GM10248 (cell line): ENCODE measurements around the gene PDCD1LG2.
A peak's percentile ranks its signal among the peaks of the same experiment; 100 is the strongest.

ENCODE experiments used
- CTCF ChIA-PET: fragments of 300-600 bp; sonication (Branson Sonifier 250); formaldehyde crosslinking; extraction: SDS; loops from one replicate; lab custom pipeline; 2021; ENCODE audit warnings: antibody characterized with exemption; lab: Yijun Ruan, JAX
- POLR2A ChIA-PET: fragments of 350-650 bp; sonication (Branson Sonifier 250); formaldehyde crosslinking; extraction: SDS; loops from one replicate; lab custom pipeline; 2020; ENCODE audit warnings: antibody characterized with exemption; lab: Yijun Ruan, JAX
- DNase-seq: peaks from one replicate; pipeline ENCODE4 v3.0.0; 2012; ENCODE audit errors: extremely low spot score
- TF ChIP-seq, protein P1 (sequence below): IDR thresholded peaks from 2 replicates; pipeline ENCODE4 v1.5.1; 2012; ENCODE audit warnings: mild to moderate bottlenecking, low read depth; ENCODE audit errors: extremely low read depth, missing control alignments, control extremely low read depth

The PDCD1LG2 gene

DNA sequence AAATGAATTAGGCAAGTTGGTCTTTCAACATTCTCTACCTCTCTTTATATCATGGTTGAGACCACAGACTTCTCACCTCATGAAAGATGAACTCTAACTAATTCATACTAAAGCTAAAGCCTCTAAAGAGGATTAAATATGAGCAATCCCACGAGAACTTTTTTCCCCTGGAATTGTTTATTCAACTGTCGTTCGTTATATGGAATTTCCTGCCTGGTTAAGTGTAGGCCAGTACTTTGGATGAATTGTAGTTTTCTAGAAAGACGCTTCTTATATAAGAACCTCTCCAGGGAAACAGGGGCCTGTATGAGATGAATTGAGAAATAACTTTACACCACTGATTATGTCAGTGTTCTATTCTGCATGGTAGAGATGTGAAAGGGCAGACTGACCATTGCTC, 42.9 kb downstream of the PDCD1LG2 start:
- POLR2A ChIA-PET = no interaction called here
- TF ChIP-seq, protein P1, sequence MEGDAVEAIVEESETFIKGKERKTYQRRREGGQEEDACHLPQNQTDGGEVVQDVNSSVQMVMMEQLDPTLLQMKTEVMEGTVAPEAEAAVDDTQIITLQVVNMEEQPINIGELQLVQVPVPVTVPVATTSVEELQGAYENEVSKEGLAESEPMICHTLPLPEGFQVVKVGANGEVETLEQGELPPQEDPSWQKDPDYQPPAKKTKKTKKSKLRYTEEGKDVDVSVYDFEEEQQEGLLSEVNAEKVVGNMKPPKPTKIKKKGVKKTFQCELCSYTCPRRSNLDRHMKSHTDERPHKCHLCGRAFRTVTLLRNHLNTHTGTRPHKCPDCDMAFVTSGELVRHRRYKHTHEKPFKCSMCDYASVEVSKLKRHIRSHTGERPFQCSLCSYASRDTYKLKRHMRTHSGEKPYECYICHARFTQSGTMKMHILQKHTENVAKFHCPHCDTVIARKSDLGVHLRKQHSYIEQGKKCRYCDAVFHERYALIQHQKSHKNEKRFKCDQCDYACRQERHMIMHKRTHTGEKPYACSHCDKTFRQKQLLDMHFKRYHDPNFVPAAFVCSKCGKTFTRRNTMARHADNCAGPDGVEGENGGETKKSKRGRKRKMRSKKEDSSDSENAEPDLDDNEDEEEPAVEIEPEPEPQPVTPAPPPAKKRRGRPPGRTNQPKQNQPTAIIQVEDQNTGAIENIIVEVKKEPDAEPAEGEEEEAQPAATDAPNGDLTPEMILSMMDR = no peak
- no peak for DNase-seq
- CTCF ChIA-PET = interaction anchor here (1.2 to 2.4 kb wide), 5 partner anchors 12 to 37 kb away, joined by 3 to 6 read pairs (median 5); no protein-coding TSS in a partner anchor

DNA sequence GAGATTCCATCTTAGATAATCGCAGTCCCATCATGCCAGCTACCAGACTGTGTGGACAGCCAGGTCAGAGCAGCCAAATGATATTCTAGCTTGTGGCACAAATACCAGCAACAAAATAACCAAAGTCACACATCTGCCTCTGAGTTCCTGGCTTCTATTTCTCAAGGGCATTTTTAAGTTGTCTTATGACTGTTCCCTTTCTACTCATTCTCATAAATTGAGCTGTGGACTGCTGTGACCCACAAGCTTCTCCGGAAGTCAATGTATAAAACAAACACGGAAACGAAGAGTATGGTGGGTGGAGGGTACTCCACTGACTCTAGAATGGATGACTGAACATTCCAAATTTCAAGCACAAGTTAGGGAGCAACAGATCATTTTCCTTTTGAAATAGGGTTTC, 43.9 kb downstream of the PDCD1LG2 start:
- ChIA-PET CTCF (interaction anchor here (0.7 to 2.0 kb wide), 8 partner anchors 10 to 36 kb away, joined by 3 to 12 read pairs (median 4); no protein-coding TSS in a partner anchor), POLR2A (interaction anchor here (0.8 to 1.0 kb wide), 2 partner anchors 13 to 29 kb away, joined by 3 read pairs; no protein-coding TSS in a partner anchor)
- peak; percentile 33 for DNase-seq
- TF ChIP-seq, protein P1 = no peak

DNA sequence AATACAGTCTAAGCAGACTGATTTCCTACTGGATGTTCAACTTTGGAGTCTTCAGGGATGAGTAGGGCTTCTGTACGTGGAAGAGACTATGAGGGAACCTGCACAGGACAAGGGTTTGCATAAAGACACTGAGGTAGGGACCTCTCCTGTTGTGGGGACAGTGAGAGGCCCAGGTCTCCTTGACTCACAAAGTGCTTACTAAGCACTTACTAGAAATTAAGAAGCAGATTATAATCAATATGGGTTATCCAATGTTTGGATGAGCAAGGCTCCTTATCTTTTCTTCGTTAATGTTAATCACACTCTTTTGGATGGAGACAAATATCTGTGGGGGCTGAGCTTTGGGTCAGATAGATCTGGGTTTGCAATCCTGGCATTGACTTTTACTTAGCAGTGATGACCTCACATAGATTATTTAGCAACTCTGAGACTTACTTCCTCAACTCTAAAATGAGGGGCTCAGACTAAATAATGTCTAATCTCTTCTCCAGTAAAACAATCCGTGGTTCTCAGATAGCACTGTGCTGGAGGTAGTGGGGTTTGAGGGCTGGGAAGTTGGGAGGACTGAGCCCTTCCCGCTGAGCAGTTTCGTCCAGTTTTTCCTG, 45.9 kb downstream of the PDCD1LG2 start:
- POLR2A ChIA-PET = no interaction called here
- CTCF ChIA-PET = interaction anchor here (0.9 to 2.0 kb wide), 5 partner anchors 8 to 96 kb away, joined by 3 to 6 read pairs (median 4); partner anchors contain the start of gene PDCD1LG2
- TF ChIP-seq, protein P1 = no peak
- no peak for DNase-seq

DNA sequence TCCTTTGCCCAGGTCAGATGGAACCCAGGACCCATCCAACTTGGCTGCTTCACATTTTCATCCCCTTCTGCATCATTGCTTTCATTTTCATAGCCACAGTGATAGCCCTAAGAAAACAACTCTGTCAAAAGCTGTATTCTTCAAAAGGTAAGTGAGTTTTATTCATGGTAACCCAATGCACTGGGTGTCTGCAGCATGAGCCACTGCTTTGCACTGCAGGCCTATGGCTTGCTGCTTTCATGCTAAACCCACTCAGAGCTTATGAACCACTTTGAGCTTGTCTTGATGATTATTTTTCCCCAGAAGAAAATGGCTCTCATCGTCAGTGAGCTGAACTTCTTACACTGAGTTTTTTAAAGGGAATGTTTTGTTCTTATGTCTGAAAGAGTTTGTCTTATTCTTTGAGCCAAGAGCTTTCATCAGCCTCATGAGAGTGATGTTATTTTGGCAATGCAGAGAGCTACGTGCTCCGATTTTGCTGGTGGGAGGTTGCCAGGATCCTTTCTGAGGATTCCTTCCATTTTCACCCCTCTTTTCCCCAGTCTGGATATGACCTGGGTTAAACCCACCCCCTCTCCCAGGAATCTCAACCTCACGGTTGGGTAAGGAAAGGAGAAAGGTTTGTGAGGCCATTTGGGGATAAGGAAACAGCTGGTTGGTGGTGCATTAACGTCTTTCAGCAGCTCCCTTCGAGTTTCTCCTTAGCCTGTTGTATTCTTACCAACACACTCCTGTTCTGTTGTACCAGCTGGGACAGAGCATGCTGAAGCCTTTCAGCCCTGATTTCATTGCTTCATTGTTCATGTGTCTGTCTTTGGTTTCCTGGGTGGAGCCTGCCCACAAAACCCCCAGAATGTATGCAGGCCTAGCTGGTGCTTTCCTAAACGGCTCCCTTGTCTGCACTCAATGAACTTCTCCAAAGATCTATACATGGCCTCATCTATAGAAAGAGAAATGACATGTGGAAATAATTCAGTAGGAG, 47.6 kb downstream of the PDCD1LG2 start:
- peak; percentile 42 for DNase-seq
- TF ChIP-seq, protein P1 = no peak
- ChIA-PET CTCF (interaction anchor here (0.8 to 4.7 kb wide), 19 partner anchors 9 to 290 kb away, joined by 3 to 18 read pairs (median 5); partner anchors contain the start of gene CD274), POLR2A (interaction anchor here (0.8 kb wide), 1 partner anchor 23 kb away, joined by 3 read pairs; no protein-coding TSS in a partner anchor)

DNA sequence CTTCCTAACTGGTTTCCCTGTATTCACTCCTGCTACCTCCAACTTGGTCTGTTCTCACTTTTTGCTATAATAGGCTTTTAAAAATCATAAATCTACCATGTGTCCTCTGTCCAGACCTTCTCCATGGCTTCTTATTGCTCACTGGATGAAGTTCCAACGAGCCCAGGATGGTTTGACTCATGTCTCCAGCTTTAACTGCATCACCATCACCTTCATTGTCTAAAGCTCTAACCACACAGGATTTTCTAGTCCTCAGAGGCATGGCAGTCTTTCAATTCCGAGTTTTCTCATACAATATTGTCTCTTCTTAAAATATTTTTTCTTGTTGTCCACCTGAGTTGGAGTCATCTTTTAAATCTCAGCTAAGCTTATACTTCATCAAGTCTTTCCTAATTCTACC, 49.3 kb downstream of the PDCD1LG2 start:
- CTCF ChIA-PET = interaction anchor here (0.7 to 4.7 kb wide), 8 partner anchors 11 to 76 kb away, joined by 3 to 18 read pairs (median 5); partner anchors contain the start of gene PDCD1LG2
- TF ChIP-seq, protein P1 = no peak
- POLR2A ChIA-PET = no interaction called here
- DNase-seq = no peak

DNA sequence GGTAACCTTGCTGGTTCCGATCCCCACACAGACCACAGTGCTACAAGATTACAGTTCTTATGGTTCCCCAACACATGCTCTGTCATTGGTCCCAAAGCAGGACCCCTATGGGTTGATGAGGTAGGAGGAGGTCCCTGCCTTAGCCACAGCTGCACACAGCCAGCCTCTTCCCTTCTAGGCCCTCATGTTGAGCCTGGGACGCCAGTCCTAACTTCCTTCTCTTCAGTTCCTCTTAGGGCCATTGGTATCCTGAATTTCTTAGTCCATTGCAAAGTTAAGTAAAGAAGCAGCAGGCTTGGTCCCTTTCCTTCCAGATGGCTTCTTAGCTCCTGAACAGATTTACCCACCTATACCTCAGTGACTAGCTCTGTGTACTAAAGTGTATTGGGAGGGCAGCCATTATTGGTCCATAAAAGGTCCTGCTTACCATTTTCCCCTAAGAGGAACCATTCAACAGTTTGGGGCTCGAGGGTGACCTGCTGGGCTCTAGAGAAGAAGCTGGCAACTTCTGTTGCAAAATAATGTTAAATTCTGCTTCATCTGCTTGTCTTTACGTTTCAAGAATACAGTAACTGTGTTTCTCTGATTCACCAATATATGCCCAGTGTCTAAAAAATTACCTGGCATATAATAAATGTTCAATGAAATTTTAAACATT, 50.2 kb downstream of the PDCD1LG2 start:
- POLR2A ChIA-PET = no interaction called here
- CTCF ChIA-PET = interaction anchor here (0.8 to 4.7 kb wide), 5 partner anchors 9 to 42 kb away, joined by 3 to 18 read pairs (median 5); no protein-coding TSS in a partner anchor
- no peak for DNase-seq
- TF ChIP-seq, protein P1 = no peak
